Gastrocnemius medialis (tissue), 4 donors: ENCODE measurements around the gene DHRS7.

Experiments
- POLR2A ChIP-seq, 2 donors: fragments of 450-650 bp; IDR thresholded peaks; one replicate each; pipeline ENCODE4 v1.6.1; 2017; ENCODE audit warnings: antibody characterized with exemption in 2 of 2, mild to moderate bottlenecking in 2 of 2, moderate library complexity in 2 of 2
- TF ChIP-seq, protein P1 (sequence below), 5 experiments: fragments of 450-650 bp in 3 of 5; fragments of 200-600 bp in 2 of 5; sonication (generic) in 2 of 5; IDR thresholded peaks in 4 of 5; conservative IDR thresholded peaks in 1 of 5; 1 replicate in 4 of 5; 2 replicates in 1 of 5; pipeline ENCODE4 v1.5.1; 2016 to 2019; ENCODE audit warnings: antibody characterized with exemption in 5 of 5, mild to moderate bottlenecking in 3 of 5, moderate library complexity in 3 of 5

DNA sequence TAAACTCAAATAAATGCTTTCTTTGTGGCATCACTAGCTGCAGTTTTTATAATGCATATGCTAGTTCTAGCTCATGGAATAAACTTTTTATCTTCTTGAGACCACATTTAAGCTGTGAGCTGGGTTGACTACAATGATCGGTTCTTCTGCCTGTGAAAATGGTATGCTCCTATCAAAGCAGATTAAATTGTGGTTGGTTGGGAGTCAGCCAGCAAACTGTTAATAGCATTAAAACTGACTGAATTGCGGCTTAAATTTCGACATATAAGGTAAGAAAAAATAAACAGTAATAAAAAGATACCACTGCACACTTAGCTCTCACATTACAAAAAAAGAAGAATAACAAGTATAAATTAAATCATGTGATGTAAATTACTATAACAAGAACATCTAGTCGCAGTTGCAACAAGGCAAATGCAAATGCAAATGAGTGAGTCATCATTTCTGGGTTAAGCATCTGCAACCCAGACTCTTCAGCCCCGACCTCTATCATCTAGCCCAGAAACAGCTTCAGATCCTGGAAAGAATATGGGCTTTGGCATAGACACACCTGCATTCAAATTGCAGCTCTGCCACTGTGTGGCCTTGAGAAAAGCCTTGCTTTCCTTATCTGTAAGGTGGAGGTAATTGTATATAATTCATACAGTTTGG lies 19.8 kb upstream of the DHRS7 start:
- TF ChIP-seq, protein P1, sequence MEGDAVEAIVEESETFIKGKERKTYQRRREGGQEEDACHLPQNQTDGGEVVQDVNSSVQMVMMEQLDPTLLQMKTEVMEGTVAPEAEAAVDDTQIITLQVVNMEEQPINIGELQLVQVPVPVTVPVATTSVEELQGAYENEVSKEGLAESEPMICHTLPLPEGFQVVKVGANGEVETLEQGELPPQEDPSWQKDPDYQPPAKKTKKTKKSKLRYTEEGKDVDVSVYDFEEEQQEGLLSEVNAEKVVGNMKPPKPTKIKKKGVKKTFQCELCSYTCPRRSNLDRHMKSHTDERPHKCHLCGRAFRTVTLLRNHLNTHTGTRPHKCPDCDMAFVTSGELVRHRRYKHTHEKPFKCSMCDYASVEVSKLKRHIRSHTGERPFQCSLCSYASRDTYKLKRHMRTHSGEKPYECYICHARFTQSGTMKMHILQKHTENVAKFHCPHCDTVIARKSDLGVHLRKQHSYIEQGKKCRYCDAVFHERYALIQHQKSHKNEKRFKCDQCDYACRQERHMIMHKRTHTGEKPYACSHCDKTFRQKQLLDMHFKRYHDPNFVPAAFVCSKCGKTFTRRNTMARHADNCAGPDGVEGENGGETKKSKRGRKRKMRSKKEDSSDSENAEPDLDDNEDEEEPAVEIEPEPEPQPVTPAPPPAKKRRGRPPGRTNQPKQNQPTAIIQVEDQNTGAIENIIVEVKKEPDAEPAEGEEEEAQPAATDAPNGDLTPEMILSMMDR (IDR thresholded peaks at IDR 0.05 in 4 of 5, conservative IDR thresholded peaks at IDR 0.05 in 1 of 5): no peak
- TF ChIP-seq POLR2A (IDR thresholded peaks at IDR 0.05): no peak
